ENCODE data around the gene PKD2. TPM values are rescaled to one million over a fixed set of nuclear protein-coding genes. Genes with fewer than 3 reads are reported as not detected.
"Not testable (repeated sequence)": the region's sequence is repeated elsewhere in the genome, so short reads cannot be mapped to it uniquely, and the experiment has no call there.

Gene PKD2
- polyA plus RNA-seq, 1 donor from 2014 or later, result 54.8 TPM

- Histone ChIP-seq H4K20me1 (ENCODE audit: insufficient read depth) (no peaks in the 10 kb centered on the region), H3K9ac (ENCODE audit: low read length) (no peak overlapping the region), H3K9me3 (ENCODE audit: low read length) (no peaks in the 10 kb centered on the region), H3K9me2 (ENCODE audit: insufficient read depth, low read length) (no peaks in the 10 kb centered on the region), H2AFZ (ENCODE audit: low read depth, low read length) (no peak overlapping the region), H3K79me2 (replicated peaks; ENCODE audit: insufficient read depth, low read length) (peaks cover 10% of the 10 kb centered on the region), H3F3A (ENCODE audit: insufficient read depth, low read length, poor library complexity, severe bottlenecking) (no peaks in the 10 kb centered on the region), H3K4me3 (ENCODE audit: low read length) (no peak overlapping the region), H3K36me3 (ENCODE audit: insufficient read depth, low read length) (peaks cover 6% of the 10 kb centered on the region), H3K4me2 (ENCODE audit: low read length) (no peak overlapping the region), H3K27ac (ENCODE audit: low read length) (no peak overlapping the region), H3K27me3 (ENCODE audit: insufficient read depth, low read depth, low read length) (no peaks in the 10 kb centered on the region)
- TF ChIP-seq EP300 (conservative IDR thresholded peaks at IDR 0.05; ENCODE audit: poor library complexity, severe bottlenecking), result no peak
- TF ChIP-seq EZH2 (IDR thresholded peaks at IDR 0.05; ENCODE audit: borderline replicate concordance, insufficient read depth, low read length, poor library complexity, severe bottlenecking), result no peak
- TF ChIP-seq, protein P1, sequence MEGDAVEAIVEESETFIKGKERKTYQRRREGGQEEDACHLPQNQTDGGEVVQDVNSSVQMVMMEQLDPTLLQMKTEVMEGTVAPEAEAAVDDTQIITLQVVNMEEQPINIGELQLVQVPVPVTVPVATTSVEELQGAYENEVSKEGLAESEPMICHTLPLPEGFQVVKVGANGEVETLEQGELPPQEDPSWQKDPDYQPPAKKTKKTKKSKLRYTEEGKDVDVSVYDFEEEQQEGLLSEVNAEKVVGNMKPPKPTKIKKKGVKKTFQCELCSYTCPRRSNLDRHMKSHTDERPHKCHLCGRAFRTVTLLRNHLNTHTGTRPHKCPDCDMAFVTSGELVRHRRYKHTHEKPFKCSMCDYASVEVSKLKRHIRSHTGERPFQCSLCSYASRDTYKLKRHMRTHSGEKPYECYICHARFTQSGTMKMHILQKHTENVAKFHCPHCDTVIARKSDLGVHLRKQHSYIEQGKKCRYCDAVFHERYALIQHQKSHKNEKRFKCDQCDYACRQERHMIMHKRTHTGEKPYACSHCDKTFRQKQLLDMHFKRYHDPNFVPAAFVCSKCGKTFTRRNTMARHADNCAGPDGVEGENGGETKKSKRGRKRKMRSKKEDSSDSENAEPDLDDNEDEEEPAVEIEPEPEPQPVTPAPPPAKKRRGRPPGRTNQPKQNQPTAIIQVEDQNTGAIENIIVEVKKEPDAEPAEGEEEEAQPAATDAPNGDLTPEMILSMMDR (IDR thresholded peaks at IDR 0.05; ENCODE audit: poor library complexity, severe bottlenecking), result no peak
- TF ChIP-seq POLR2AphosphoS5 (IDR thresholded peaks at IDR 0.05), result no peak
- no peak for TF ChIP-seq SMC3 (conservative IDR thresholded peaks at IDR 0.05; ENCODE audit: poor library complexity)
- TF ChIP-seq TAF1 (IDR thresholded peaks at IDR 0.05; ENCODE audit: low read depth), result no peak
- TF ChIP-seq MXI1 (conservative IDR thresholded peaks at IDR 0.05; ENCODE audit: poor library complexity, severe bottlenecking), result no peak
- TF ChIP-seq RAD21 (conservative IDR thresholded peaks at IDR 0.05), result no peak
- TF ChIP-seq REST (IDR thresholded peaks at IDR 0.05; ENCODE audit: borderline replicate concordance), result no peak
These were observed 14.4 kb downstream of the PKD2 start for GRCh38 chr4:88021824-88022223.

DNA sequence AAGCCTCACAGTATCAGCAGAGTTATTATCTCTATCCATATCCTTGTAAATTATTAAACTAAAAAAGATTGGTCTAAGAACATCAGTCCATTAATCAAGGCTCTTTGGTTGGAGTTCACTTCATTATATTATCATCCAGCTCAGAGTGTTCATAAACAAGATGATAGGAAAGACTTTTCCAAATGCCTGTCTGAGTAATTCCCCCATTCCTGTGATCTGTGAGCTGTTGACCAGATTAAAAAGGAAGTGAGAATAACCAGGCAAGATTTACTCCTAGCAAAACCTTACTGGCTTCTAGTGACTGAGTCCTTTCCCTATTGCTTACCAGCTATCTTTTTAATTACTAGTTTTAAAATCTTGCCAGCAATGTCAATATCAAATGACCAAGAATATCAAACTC, 14.9 kb downstream of the PKD2 start:
- no peaks in the 10 kb centered on the region for H3K27me3 ChIP-seq (ENCODE audit: insufficient read depth, low read depth, low read length)
- no peaks in the 10 kb centered on the region for H3K9me3 ChIP-seq (ENCODE audit: low read length)
- H3K9me2 ChIP-seq (ENCODE audit: insufficient read depth, low read length), result no peaks in the 10 kb centered on the region
- no peak overlapping the region for H3K27ac ChIP-seq (ENCODE audit: low read length)
- H4K20me1 ChIP-seq (ENCODE audit: insufficient read depth), result no peaks in the 10 kb centered on the region
- H3K79me2 ChIP-seq (replicated peaks; ENCODE audit: insufficient read depth, low read length), result peaks cover 6% of the 10 kb centered on the region
- no peak overlapping the region for H3K4me3 ChIP-seq (ENCODE audit: low read length)
- no peaks in the 10 kb centered on the region for H3F3A ChIP-seq (ENCODE audit: insufficient read depth, low read length, poor library complexity, severe bottlenecking)
- H3K4me2 ChIP-seq (ENCODE audit: low read length), result no peak overlapping the region
- TF ChIP-seq RAD21 (conservative IDR thresholded peaks at IDR 0.05) (no peak), EZH2 (IDR thresholded peaks at IDR 0.05; ENCODE audit: borderline replicate concordance, insufficient read depth, low read length, poor library complexity, severe bottlenecking) (no peak), REST (IDR thresholded peaks at IDR 0.05; ENCODE audit: borderline replicate concordance) (no peak), EP300 (conservative IDR thresholded peaks at IDR 0.05; ENCODE audit: poor library complexity, severe bottlenecking) (no peak), MXI1 (conservative IDR thresholded peaks at IDR 0.05; ENCODE audit: poor library complexity, severe bottlenecking) (no peak), TAF1 (IDR thresholded peaks at IDR 0.05; ENCODE audit: low read depth) (no peak), POLR2AphosphoS5 (IDR thresholded peaks at IDR 0.05) (no peak), SMC3 (conservative IDR thresholded peaks at IDR 0.05; ENCODE audit: poor library complexity) (no peak)
- TF ChIP-seq, protein P1 (IDR thresholded peaks at IDR 0.05; ENCODE audit: poor library complexity, severe bottlenecking), result no peak
- H2AFZ ChIP-seq (ENCODE audit: low read depth, low read length), result no peak overlapping the region
- H3K9ac ChIP-seq (ENCODE audit: low read length), result no peak overlapping the region
- peaks cover 6% of the 10 kb centered on the region for H3K36me3 ChIP-seq (ENCODE audit: insufficient read depth, low read length)

DNA sequence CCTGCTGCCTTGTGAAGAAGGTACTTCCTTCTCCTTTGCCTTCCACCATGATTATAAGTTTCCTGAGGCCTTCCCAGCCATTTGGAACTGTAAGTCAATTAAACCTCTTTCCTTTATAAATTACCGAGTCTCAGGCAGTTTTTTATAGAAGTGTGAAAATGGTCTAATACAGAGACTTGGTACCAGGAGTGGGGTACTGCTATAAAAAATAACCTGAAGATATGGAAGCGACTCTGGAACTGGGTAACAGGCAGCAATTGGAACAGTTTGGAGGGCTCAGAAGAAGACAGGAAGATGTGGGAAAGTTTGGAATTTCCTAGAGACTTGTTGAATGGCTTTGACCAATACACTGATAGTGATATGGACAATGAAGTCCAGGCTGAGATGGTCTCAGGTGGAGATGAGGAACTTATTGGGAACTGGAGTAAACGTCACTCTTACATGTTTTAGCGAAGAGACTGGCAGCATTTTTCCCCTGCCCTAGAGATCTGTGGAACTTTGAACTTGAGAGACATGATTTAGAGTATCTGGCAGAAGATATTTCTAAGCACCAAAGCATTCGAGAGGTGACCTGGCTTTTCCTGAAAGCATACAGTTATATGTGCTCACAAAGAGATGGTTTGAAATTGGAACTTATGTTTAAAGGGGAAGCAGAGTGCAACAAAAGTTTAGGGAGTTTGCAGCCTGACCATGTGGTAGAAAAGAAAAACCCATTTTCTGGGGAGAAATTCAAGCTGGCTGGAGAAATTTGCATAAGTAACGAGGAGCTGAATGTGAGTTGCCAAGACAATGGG, 18.6 kb downstream of the PKD2 start:
- not testable (repeated sequence) for H3K27ac ChIP-seq (ENCODE audit: low read length); H3K27me3 ChIP-seq (ENCODE audit: insufficient read depth, low read depth, low read length); H3K79me2 ChIP-seq (replicated peaks; ENCODE audit: insufficient read depth, low read length); H4K20me1 ChIP-seq (ENCODE audit: insufficient read depth); H3K4me3 ChIP-seq (ENCODE audit: low read length); H3F3A ChIP-seq (ENCODE audit: insufficient read depth, low read length, poor library complexity, severe bottlenecking); H3K9me2 ChIP-seq (ENCODE audit: insufficient read depth, low read length); H3K9ac ChIP-seq (ENCODE audit: low read length); H3K4me2 ChIP-seq (ENCODE audit: low read length); H3K36me3 ChIP-seq (ENCODE audit: insufficient read depth, low read length); H3K9me3 ChIP-seq (ENCODE audit: low read length); H2AFZ ChIP-seq (ENCODE audit: low read depth, low read length)

Data from neural cell (in vitro differentiated cells).